8988T (cell line): ENCODE results near the gene SHISA2.
"Not testable (repeated sequence)": the region's sequence is repeated elsewhere in the genome, so short reads cannot be mapped to it uniquely, and the experiment has no call there.

ENCODE experiments used
- DNase-seq: peaks from one replicate; pipeline ENCODE4 v3.0.0; 2011

SHISA2 gene

GRCh38 chr13:26051657-26052311 is at the start of gene SHISA2:
TSS of gene SHISA2 (minus strand) at chr13:26052016. CDS start at chr13:26050975, 1,041 bp downstream.
- peak; percentile 83 for DNase-seq

GRCh38 chr13:26095846-26096610 is 44.2 kb upstream of the SHISA2 start:
- DNase-seq: no peak

- no peak for DNase-seq
These were observed 43.5 kb upstream of the SHISA2 start for GRCh38 chr13:26095338-26095737.

DNA sequence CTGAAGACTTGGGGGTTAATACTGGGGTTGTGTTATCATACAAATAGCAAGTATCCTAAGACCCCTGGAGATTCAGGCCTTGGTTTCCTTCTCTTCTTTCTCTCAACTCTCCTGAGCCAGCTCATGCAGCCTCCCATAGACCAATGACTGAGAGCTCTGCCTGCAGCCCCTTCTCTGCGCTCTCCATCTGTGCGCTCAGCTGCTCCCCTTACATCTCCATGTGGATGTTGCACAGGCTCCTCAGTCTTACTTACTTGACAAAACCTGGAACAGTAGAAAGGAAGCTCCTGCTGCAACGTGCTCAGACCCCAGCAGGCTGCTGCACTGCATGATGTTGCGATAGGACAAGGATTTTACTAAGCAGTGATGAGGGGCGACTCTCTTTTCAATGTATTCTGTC is 25.0 kb upstream of the SHISA2 start:
- not testable (repeated sequence) for DNase-seq

DNA sequence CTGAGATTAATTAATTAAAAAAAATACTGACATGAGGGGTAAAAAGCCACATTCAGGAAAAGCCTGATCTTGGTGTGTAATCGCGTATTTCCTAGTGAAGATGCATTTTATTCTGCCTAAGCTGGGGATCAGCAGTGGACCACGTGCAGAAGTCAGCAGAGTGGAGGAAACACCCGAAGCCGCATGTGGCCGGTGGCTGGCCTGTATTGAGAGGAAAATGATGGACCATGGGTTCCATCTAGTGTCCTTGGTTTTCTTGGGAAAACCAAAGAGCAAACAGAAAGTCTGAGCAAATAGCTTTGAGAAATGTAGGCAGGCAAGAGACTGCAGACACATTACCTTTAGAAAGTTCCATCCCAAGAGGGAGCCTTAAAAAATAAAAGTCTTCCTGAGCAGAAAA is 23.7 kb upstream of the SHISA2 start:
- DNase-seq: no peak

- peak; percentile 17 for DNase-seq
These were observed 22.9 kb upstream of the SHISA2 start for GRCh38 chr13:26074706-26075105.

GRCh38 chr13:26072335-26072734 is 20.5 kb upstream of the SHISA2 start:
- DNase-seq: not testable (repeated sequence)

GRCh38 chr13:26071691-26072090 is 19.9 kb upstream of the SHISA2 start:
- DNase-seq: no peak

GRCh38 chr13:26069642-26070041 is 17.8 kb upstream of the SHISA2 start:
- not testable (repeated sequence) for DNase-seq

DNA sequence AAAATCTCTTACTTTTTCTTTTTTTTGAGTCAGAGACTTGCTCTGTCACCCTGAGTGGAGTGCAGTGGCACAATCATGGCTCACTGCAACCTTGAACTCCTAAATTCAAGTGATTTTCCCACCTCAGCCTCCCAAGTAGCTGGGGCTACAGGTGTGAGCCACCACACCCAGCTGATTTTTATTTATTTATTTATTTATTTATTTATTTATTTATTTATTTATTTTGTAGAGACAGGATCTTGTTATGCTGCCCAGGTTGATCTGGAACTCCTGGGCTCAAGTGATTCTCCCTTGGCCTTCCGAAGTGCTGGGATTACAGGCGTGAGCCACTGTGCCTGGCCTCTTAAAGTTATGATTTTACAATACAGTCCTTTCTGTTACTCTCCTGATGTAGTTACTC is 16.6 kb upstream of the SHISA2 start:
- not testable (repeated sequence) for DNase-seq

DNA sequence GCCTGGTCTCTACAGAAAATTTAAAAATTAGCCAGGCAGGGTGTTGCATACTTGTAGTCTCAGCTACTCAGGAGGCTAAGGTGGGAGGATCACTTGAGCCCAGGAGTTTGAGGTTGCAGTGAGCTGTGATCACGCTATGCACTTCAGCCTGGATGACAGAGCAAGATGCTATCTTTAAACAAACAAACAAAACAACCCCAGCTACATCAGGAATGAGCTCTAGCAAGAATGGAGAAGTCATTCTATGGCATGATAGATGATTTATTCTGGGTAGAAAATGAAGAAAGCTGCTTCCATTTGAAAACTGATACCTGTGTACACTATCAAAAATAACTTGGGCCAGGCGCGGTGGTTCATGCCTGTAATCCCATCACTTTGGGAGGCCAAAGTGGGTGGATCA is 15.8 kb upstream of the SHISA2 start:
- no peak for DNase-seq

DNA sequence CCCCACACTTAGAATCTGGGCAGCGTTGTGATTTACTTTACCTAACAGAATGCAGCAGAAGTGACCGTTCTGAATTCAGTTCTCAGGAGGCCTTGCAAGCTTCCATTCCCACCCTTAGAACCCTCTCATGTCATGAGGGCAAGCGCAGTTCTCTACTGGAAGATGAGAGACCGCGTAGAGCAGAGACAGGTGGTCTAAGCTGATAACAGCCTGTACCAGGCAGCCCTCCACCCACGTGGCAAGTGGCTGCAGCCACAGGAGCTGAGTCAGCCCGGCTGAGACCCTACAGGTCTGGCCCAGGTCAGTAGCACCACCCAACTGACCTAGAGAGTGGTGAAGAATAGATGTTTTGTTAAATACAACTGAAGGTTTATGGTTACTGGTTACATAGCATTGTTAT is 14.7 kb upstream of the SHISA2 start:
- DNase-seq: not testable (repeated sequence)

DNA sequence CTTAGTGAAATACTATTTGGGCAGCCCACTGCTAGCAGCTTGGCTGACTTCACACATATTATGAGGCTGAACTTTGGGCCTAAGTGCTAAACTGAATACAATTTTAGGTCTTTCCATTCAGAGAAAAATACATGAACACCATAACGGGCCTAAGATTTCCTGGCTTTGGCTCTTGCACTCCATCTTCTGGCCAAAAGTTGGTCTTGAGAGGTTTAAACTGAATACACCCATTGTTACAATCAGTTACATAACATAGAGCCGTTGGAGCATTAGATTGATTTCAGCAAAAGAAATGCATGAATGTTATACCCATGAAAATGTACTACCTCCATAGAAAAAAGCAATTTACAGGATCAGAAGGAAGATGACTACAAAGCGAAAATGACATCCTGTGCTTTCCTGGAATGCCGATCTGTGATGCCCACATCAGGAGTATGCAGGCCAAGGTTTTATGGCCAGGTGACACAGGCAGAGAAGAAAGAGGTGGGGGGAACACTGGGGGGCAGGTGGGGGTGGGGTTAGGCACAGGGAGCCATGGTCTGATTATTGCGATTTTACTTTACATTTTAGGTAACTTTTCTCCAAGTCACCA is 11.1 kb upstream of the SHISA2 start:
- no peak for DNase-seq

DNA sequence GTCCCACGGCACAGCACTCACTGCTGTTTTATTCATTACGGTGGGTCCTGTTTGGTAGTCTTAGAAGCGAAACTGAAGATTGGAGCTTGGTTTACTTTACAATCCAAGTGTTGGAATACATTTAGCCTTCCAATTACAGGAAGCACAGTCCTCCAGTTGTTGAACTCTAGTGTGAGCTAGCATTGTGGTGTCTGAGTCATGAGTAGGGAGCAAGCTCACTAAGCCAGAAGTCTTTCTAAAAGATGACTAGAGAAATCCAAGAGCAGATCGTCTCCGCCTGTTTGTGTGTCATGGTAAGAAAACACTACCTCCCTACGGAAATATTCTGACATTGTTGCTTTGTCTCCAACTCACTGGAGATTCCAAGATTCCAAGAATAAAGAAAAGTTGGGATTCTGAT is 10.1 kb upstream of the SHISA2 start:
- DNase-seq: no peak

DNA sequence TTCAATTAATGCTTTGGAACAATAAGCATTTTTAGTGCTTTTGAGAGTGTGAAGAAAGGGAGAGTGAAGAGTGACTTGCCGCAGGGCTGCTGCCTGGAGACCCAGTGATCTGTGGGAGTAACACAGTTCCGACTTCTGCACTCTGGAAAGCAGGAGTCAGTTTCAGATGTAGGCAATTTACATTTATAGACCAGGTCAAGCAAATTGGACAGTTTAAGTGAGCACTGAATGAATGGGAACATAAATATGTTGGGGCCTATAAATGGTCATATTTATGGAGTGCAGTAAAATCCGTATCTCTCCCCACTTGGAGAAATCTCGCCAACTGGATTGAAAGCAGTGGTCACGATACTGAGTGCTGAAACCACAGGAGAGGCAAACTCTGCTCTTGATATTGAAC is 9.4 kb upstream of the SHISA2 start:
- DNase-seq: no peak

DNA sequence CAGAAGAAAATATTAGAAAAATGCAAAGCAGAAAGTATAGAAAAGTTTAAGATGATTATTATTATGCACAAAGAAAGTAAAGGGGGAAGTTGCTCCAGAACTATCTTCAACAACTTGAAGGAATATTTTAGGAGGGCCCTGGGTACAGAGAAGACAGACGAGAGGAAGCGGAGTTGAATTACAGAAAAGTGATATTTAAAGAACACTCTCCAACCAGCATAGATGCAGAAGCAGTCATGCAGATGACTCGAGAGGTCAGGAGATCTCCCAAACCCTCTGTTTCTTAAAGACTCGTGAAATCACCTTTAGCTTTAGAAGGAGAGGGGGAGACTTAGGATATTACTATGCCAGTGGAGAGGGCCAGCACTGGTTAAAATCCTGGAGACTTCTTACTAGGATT is 8.5 kb upstream of the SHISA2 start:
- DNase-seq: no peak

DNA sequence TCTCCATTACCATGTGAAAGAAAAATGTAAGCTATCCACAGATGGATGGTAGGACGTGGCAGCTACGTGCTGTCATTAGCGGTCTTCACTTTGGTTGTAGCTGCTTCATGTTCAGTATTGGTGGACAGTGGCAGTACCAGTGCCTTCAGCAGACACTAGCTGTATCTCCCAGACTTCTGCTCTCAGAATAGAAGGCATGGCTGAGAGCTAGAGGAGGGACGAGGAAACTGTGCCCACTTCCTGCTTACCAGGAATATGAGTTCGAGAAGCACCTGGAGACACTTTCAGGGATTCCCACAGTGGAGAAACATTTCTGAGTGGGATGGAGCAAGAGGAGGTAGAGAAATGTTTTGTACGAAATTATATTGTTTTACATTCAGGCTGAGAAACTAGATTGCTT is 6.9 kb upstream of the SHISA2 start:
- DNase-seq: no peak

GRCh38 chr13:26054896-26055295 is 3.1 kb upstream of the SHISA2 start:
- no peak for DNase-seq

DNA sequence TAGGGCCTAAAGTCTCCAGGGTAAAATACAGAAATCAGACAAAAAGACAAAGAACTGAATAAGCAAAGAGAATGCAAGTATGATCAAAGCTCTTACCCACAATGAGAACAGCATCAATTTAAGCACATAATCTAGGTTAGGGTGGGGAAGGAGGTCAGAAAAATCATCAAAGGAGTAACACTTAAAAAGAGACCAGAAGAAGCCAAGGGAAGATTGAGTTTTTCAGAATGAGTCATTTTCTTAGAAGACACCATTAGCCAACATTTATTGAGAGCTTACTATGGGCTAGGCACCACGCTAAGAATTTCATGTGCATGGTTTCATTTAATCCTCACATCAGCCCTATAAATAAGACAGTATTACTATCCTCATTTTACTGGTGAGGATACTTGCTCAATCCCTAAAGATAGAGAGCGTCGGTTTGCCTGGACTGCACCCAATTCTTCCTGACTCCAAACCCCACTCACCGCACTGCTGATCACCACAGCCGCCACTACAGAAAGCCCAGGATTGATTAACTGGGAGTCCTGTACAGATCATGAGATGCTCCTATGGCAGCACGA is 1.7 kb upstream of the SHISA2 start:
- DNase-seq: no peak

GRCh38 chr13:26052337-26052736 is 521 bp upstream of the SHISA2 start:
- no peak for DNase-seq

GRCh38 chr13:26051231-26051656 is 572 bp downstream of the SHISA2 start:
- DNase-seq: peak; percentile 38

- DNase-seq: peak; percentile 53
These were observed 1.1 kb downstream of the SHISA2 start for GRCh38 chr13:26050568-26051230.

GRCh38 chr13:26048741-26049140 is 3.1 kb downstream of the SHISA2 start:
- no peak for DNase-seq
